ENCODE results near the gene ZNF532.

DNA sequence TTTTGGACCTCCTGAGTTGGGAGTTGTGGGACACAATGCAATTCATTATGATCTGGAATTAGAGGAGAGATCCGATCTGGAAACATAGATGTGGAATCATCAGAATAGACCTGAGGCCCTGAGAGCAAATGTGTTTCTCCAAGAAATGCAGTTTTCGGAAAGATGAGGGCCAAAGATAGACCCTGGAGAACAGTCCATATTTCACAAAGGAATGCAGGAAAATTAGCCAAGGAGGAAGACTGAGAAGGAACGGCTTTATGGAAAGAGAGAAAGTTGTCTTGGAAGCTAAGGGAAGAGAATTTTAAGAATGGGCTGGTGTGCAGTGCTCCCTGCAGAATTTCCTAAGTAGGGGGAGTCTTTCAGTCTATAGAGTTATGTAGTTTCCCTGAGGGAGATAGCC lies 11.1 kb upstream of the ZNF532 start:
- TF ChIP-seq CTCF (IDR thresholded peaks at IDR 0.05) (no peak), POLR2A (IDR thresholded peaks at IDR 0.05) (no peak)

All from heart left ventricle (tissue), 13 donors.